K562 (cell line): ENCODE data around the gene AVPI1. TPM values are rescaled to one million over a fixed set of nuclear protein-coding genes. Genes with fewer than 3 reads are reported as not detected.

Source experiments
- HNRNPH1 ChIP-seq: fragments of 200-400 bp; formaldehyde crosslinking; optimal IDR thresholded peaks from 2 replicates; pipeline ENCODE3; 2017; ENCODE audit warnings: low read depth, mild to moderate bottlenecking, low read length, moderate library complexity
- ILK ChIP-seq: fragments of 450-650 bp; IDR thresholded peaks from 2 replicates; pipeline ENCODE4 v1.6.1; 2016; ENCODE audit warnings: missing genetic modification characterization, low read depth, mild to moderate bottlenecking, missing compliant biosample characterization, moderate library complexity, borderline replicate concordance
- KLF1 ChIP-seq: fragments of 450-650 bp; IDR thresholded peaks from 2 replicates; pipeline ENCODE4 v1.6.1; 2016; ENCODE audit warnings: missing genetic modification characterization, missing compliant biosample characterization
- MEF2A ChIP-seq: IDR thresholded peaks from 2 replicates; pipeline ENCODE4 v1.6.1; 2011; ENCODE audit warnings: low read depth, mild to moderate bottlenecking, low read length, moderate library complexity; ENCODE audit not compliant: control insufficient read depth
- NFIC ChIP-seq: fragments of 450-650 bp; IDR thresholded peaks from 2 replicates; pipeline ENCODE4 v1.6.1; 2017; ENCODE audit warnings: mild to moderate bottlenecking, inconsistent platforms
- SMARCA5 ChIP-seq: fragments of 450-650 bp; IDR thresholded peaks from 2 replicates; pipeline ENCODE4 v1.6.1; 2016
- TRIM28 ChIP-seq: fragments of 450-650 bp; IDR thresholded peaks from 2 replicates; pipeline ENCODE4 v1.6.1; 2017
- ZC3H11A ChIP-seq: IDR thresholded peaks from 2 replicates; pipeline ENCODE4 v1.6.1; 2012; ENCODE audit warnings: low read depth, low read length, improper control_type of control experiment
- ZFX ChIP-seq: sonication (generic); formaldehyde crosslinking; IDR thresholded peaks from 2 replicates; pipeline ENCODE4 v1.8.0; 2022; ENCODE audit warnings: mild to moderate bottlenecking, missing genetic modification reagents, moderate library complexity
- ZKSCAN8 ChIP-seq: fragments of 200-800 bp; sonication (Bioruptor generic); IDR thresholded peaks from 2 replicates; pipeline ENCODE4 v1.6.1; 2016; ENCODE audit warnings: missing genetic modification characterization, missing compliant biosample characterization
- ZNF165 ChIP-seq: fragments of 250-450 bp; sonication (Bioruptor Pico); IDR thresholded peaks from 2 replicates; pipeline ENCODE4 v1.4.0; 2020; ENCODE audit warnings: borderline replicate concordance
- polyA plus RNA-seq, 8 experiments: library from polyadenylated mRNA; depleted of rRNA in 4 of 8; stranded (reverse) in 5 of 8; unstranded in 3 of 8; fragments of >200 nt; fragmentation: Nextera tagmentation in 2 of 8; fragmentation: Illumina TruSeq in 1 of 8; extraction: Ambion mirVana in 2 of 8; extraction: Trizol in 1 of 8; gene quantifications; 2 replicates each; pipeline versions ENCODE4 v1.2.1 to v1.2.3, GENCODE V29; 2011 to 2014; ENCODE audit warnings: inconsistent platforms in 1 of 8, missing spikeins in 1 of 8
- total RNA-seq, 7 experiments: library from RNA; depleted of rRNA in 6 of 7; stranded (reverse); fragments of >200 nt in 6 of 7; fragmentation: Illumina TruSeq in 2 of 7; extraction: Trizol in 2 of 7; gene quantifications; 2 replicates each; pipeline versions ENCODE4 v1.2.1 to v1.2.3, GENCODE V29; 2011 to 2021; ENCODE audit warnings: low replicate concordance in 1 of 7
- TF ChIP-seq, protein P1 (sequence below): fragments of 450-650 bp; IDR thresholded peaks from 2 replicates; pipeline ENCODE4 v1.6.1; 2016; ENCODE audit warnings: mild to moderate bottlenecking, moderate library complexity
- TF ChIP-seq, protein P2 (sequence below): IDR thresholded peaks from 2 replicates; pipeline ENCODE4 v1.6.1; 2014; ENCODE audit warnings: antibody characterized with exemption
- TF ChIP-seq, protein P3 (sequence below), 3 experiments: fragments of 200-800 bp in 1 of 3; sonication (Bioruptor generic) in 1 of 3; sonication (generic) in 1 of 3; formaldehyde crosslinking in 1 of 3; IDR thresholded peaks; 2 replicates each; pipeline versions ENCODE4 v1.6.1 to v1.8.0; 2016 to 2022; ENCODE audit warnings: mild to moderate bottlenecking in 2 of 3, missing compliant biosample characterization in 2 of 3, missing genetic modification characterization in 2 of 3, missing genetic modification reagents in 1 of 3

AVPI1 gene
- total and polyA plus RNA-seq, 9 of the 15 experiments (the other 6 are each of a cell fraction or from before 2014, with no cell fraction given) = 0.90 to 10.4 (median 7.4) TPM

DNA sequence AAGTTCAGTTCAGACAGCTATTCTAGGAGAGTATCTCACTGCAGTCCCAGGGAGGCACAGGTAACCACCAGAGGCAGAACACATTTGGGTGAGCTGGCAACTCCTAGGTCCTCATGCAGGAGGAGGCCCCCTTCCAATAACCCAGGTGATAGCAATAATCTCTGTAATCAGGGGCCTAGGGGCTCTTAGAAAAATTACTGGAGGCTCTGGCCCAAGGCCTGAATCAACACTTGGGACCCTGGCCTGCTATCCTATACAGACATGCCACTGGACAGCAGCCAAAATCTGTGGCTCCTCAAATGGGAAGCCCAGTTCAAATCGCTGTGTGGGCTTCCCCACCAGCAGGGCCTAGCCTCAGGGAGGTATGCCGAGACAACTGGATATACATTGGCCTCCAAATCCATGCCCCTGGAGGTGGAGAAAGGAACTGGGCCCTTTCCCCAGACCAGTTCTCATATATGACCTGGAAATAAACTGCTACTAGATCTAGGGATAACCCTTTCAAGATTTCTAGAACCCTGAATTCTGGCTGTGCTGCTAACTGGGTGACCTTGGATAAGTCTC is 1.6 kb downstream of the AVPI1 start (continued):
- TF ChIP-seq, protein P1, sequence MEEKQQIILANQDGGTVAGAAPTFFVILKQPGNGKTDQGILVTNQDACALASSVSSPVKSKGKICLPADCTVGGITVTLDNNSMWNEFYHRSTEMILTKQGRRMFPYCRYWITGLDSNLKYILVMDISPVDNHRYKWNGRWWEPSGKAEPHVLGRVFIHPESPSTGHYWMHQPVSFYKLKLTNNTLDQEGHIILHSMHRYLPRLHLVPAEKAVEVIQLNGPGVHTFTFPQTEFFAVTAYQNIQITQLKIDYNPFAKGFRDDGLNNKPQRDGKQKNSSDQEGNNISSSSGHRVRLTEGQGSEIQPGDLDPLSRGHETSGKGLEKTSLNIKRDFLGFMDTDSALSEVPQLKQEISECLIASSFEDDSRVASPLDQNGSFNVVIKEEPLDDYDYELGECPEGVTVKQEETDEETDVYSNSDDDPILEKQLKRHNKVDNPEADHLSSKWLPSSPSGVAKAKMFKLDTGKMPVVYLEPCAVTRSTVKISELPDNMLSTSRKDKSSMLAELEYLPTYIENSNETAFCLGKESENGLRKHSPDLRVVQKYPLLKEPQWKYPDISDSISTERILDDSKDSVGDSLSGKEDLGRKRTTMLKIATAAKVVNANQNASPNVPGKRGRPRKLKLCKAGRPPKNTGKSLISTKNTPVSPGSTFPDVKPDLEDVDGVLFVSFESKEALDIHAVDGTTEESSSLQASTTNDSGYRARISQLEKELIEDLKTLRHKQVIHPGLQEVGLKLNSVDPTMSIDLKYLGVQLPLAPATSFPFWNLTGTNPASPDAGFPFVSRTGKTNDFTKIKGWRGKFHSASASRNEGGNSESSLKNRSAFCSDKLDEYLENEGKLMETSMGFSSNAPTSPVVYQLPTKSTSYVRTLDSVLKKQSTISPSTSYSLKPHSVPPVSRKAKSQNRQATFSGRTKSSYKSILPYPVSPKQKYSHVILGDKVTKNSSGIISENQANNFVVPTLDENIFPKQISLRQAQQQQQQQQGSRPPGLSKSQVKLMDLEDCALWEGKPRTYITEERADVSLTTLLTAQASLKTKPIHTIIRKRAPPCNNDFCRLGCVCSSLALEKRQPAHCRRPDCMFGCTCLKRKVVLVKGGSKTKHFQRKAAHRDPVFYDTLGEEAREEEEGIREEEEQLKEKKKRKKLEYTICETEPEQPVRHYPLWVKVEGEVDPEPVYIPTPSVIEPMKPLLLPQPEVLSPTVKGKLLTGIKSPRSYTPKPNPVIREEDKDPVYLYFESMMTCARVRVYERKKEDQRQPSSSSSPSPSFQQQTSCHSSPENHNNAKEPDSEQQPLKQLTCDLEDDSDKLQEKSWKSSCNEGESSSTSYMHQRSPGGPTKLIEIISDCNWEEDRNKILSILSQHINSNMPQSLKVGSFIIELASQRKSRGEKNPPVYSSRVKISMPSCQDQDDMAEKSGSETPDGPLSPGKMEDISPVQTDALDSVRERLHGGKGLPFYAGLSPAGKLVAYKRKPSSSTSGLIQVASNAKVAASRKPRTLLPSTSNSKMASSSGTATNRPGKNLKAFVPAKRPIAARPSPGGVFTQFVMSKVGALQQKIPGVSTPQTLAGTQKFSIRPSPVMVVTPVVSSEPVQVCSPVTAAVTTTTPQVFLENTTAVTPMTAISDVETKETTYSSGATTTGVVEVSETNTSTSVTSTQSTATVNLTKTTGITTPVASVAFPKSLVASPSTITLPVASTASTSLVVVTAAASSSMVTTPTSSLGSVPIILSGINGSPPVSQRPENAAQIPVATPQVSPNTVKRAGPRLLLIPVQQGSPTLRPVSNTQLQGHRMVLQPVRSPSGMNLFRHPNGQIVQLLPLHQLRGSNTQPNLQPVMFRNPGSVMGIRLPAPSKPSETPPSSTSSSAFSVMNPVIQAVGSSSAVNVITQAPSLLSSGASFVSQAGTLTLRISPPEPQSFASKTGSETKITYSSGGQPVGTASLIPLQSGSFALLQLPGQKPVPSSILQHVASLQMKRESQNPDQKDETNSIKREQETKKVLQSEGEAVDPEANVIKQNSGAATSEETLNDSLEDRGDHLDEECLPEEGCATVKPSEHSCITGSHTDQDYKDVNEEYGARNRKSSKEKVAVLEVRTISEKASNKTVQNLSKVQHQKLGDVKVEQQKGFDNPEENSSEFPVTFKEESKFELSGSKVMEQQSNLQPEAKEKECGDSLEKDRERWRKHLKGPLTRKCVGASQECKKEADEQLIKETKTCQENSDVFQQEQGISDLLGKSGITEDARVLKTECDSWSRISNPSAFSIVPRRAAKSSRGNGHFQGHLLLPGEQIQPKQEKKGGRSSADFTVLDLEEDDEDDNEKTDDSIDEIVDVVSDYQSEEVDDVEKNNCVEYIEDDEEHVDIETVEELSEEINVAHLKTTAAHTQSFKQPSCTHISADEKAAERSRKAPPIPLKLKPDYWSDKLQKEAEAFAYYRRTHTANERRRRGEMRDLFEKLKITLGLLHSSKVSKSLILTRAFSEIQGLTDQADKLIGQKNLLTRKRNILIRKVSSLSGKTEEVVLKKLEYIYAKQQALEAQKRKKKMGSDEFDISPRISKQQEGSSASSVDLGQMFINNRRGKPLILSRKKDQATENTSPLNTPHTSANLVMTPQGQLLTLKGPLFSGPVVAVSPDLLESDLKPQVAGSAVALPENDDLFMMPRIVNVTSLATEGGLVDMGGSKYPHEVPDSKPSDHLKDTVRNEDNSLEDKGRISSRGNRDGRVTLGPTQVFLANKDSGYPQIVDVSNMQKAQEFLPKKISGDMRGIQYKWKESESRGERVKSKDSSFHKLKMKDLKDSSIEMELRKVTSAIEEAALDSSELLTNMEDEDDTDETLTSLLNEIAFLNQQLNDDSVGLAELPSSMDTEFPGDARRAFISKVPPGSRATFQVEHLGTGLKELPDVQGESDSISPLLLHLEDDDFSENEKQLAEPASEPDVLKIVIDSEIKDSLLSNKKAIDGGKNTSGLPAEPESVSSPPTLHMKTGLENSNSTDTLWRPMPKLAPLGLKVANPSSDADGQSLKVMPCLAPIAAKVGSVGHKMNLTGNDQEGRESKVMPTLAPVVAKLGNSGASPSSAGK = no peak
- TF ChIP-seq HNRNPH1 (no peak), ILK (tag) (no peak), SMARCA5 (no peak), ZFX (CRISPR knock-in tag) (0 out of 2 replicates have a peak, but pooled peaks have one; percentile 28), ZC3H11A (no peak), TRIM28 (no peak), KLF1 (tag) (no peak), MEF2A (no peak), NFIC (peak; percentile 76), ZNF165 (CRISPR knock-in tag) (no peak), ZKSCAN8 (CRISPR knock-in tag) (no peak)
- TF ChIP-seq, protein P2, sequence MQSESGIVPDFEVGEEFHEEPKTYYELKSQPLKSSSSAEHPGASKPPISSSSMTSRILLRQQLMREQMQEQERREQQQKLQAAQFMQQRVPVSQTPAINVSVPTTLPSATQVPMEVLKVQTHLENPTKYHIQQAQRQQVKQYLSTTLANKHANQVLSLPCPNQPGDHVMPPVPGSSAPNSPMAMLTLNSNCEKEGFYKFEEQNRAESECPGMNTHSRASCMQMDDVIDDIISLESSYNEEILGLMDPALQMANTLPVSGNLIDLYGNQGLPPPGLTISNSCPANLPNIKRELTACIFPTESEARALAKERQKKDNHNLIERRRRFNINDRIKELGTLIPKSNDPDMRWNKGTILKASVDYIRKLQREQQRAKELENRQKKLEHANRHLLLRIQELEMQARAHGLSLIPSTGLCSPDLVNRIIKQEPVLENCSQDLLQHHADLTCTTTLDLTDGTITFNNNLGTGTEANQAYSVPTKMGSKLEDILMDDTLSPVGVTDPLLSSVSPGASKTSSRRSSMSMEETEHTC = no peak
- TF ChIP-seq, protein P3, sequence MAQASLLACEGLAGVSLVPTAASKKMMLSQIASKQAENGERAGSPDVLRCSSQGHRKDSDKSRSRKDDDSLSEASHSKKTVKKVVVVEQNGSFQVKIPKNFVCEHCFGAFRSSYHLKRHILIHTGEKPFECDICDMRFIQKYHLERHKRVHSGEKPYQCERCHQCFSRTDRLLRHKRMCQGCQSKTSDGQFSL (CRISPR knock-in tag; IDR thresholded peaks at IDR 0.05) = no peak
- TF ChIP-seq, protein P3 (tag; IDR thresholded peaks at IDR 0.05) = no peak
